Thymus (tissue), 14 donors: Measurements from ENCODE around the gene REG3A. TPM values are rescaled to one million over a fixed set of nuclear protein-coding genes. Genes with fewer than 3 reads are reported as not detected.

Experiments used
- DNase-seq, 9 donors: peaks; one replicate each; pipeline ENCODE4 v3.0.0-alpha.2; 2013; ENCODE audit warnings: low spot score in 9 of 9, low read depth in 6 of 9, missing footprints in 1 of 9
- H3K27ac ChIP-seq, 2 donors: one replicate each; pipeline ENCODE4 v1.5.1; 2013; ENCODE audit warnings: control low read depth in 1 of 2, low read depth in 1 of 2, low read length in 1 of 2, mild to moderate bottlenecking in 1 of 2, moderate library complexity in 1 of 2
- H3K27me3 ChIP-seq, 2 donors: one replicate each; pipeline ENCODE4 v1.5.1; 2013; ENCODE audit warnings: low read length in 1 of 2; ENCODE audit not compliant: control insufficient read depth in 2 of 2, insufficient read depth in 1 of 2
- H3K36me3 ChIP-seq, 2 donors: one replicate each; pipeline ENCODE4 v1.5.1; 2013; ENCODE audit warnings: low read length in 1 of 2, mild to moderate bottlenecking in 1 of 2, moderate library complexity in 1 of 2; ENCODE audit not compliant: control insufficient read depth in 2 of 2, insufficient read depth in 2 of 2
- H3K4me1 ChIP-seq, 2 donors: one replicate each; pipeline ENCODE4 v1.5.1; 2013; ENCODE audit warnings: low read length in 2 of 2; ENCODE audit not compliant: control insufficient read depth in 2 of 2, insufficient read depth in 2 of 2
- H3K4me3 ChIP-seq, 2 donors: one replicate each; pipeline ENCODE4 v1.5.1; 2013; ENCODE audit warnings: low read length in 2 of 2, control low read depth in 1 of 2, mild to moderate bottlenecking in 1 of 2
- H3K9me3 ChIP-seq, 2 donors: one replicate each; pipeline ENCODE4 v1.5.1; 2013; ENCODE audit warnings: low read length in 1 of 2, mild to moderate bottlenecking in 1 of 2; ENCODE audit not compliant: control insufficient read depth in 2 of 2, insufficient read depth in 1 of 2
- WGBS: extraction: QIAGEN DNeasy Blood & Tissue Kit; methylation state at CpG from one replicate; pipeline ENCODE4 v1.1.7; 2013; 5-methylcytosine and 5-hydroxymethylcytosine counted together
- long read RNA-seq, 10 donors: transcript quantifications; one replicate each; lab custom pipeline, GENCODE V29; 2026
- polyA plus RNA-seq: library from polyadenylated mRNA; stranded (reverse); fragments of 200-250 nt; gene quantifications from one replicate; pipeline ENCODE4 v1.2.3, GENCODE V29; 2013
- total RNA-seq: library from RNA; stranded (reverse); fragments of 120-200 nt; gene quantifications from one replicate; pipeline ENCODE4 v1.2.4, GENCODE V29; 2013
- donor health status: healthy.

REG3A gene
- 0.05 TPM for total RNA-seq
- 0.82 TPM for polyA plus RNA-seq
- long read RNA-seq, donor 1: 0 reads
- long read RNA-seq, donor 2: 0 reads
- long read RNA-seq, donor 3: 0 reads
- long read RNA-seq, donor 4: 0 reads
- long read RNA-seq, donor 5: 0 reads
- long read RNA-seq, donor 6: 0 reads
- long read RNA-seq, donor 7: 0 reads
- long read RNA-seq, donor 8: 0 reads
- long read RNA-seq, donor 9: 0 reads
- long read RNA-seq, donor 10: 0 reads

DNA sequence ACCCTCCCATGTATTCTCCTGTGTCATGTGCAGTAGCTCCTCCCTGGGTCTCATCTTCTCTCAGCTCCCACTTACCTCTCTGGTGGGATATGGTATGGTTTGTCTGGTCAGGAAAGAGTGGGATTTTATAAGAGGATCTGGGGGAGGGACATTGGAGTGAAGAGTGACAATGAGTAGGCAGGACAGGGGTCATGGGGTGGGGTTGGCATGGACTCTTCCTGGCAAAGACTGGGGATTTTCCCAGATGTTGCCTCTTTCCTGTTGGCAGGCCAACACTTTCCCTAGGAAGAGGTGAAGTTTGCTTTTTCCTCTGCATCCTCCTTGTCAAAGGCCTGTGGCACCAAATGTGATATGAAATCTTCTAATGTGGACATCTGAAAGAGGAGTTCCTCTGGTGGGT, at the start of gene REG3A:
Gene REG3A, minus strand, starts transcription at position 101 of the 400 bp plus-strand sequence. CDS start 348 bp downstream, outside the sequence.
- no peak for DNase-seq
- Histone ChIP-seq H3K27ac (no peak within 1 kb of the TSS), H3K9me3 (peaks cover 0 to 12% of the 10 kb centered on the region in 2 donors), H3K27me3 (no peaks in the 10 kb centered on the region), H3K4me3 (no peak within 1 kb of the TSS), H3K4me1 (no peaks in the 10 kb centered on the region), H3K36me3 (no peaks in the 10 kb centered on the region)

DNA sequence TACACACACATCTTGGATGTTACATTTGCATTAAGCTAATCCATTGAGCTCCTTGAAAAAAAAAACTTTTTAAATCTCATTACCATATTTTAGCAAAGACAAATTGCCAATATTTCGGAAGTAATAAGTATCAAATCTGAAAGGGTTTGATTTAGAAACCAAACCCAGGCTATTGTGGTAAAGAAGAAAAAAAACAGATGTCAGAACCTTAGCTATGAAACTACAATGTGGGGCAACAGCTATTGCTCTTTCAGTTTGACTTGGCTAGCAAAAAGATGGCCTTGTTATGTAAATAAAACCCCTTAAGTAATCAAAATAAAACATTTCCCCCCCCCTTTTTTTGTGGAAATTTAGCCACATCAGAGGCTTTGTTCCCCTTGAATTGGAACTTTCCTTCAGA, 41.2 kb upstream of the REG3A start:
- 88% methylated on average over 1 of the region's 1 CpG for WGBS
- no peaks in the 10 kb centered on the region for H3K36me3 ChIP-seq
- H3K4me1 ChIP-seq: no peaks in the 10 kb centered on the region
- H3K4me3 ChIP-seq: no peak overlapping the region
- no peak overlapping the region for H3K27ac ChIP-seq
- no peak for DNase-seq
- no peaks in the 10 kb centered on the region for H3K9me3 ChIP-seq
- no peaks in the 10 kb centered on the region for H3K27me3 ChIP-seq

DNA sequence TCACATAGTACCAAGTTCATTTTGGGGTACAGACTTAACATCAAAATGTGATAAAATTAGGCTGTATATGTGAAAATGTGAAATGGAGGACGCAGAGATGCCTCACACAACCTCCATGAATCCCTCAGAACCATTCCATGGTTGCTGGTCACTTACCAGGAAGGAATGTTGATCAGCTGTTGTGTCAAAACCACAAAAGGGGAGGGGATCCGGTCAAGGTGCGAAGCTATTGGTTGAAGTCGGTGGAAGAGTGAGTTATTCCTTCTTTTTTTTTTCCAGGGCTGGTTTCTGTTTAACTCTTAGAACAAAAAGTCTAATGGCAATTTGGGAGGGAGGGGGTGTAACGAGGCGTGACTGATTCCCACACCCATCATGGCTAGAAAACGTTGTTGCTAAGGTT, 32.3 kb upstream of the REG3A start:
- Histone ChIP-seq H3K9me3 (no peaks in the 10 kb centered on the region), H3K27me3 (no peaks in the 10 kb centered on the region), H3K27ac (no peak overlapping the region), H3K36me3 (no peaks in the 10 kb centered on the region), H3K4me3 (no peak overlapping the region), H3K4me1 (no peaks in the 10 kb centered on the region)
- no peak for DNase-seq
- 89% methylated on average over 7 of the region's 7 CpGs for WGBS

GRCh38 chr2:79191081-79191480, 31.5 kb upstream of the REG3A start:
- no peak for DNase-seq
- no peaks in the 10 kb centered on the region for H3K36me3 ChIP-seq
- no peaks in the 10 kb centered on the region for H3K9me3 ChIP-seq
- H3K27ac ChIP-seq: no peak overlapping the region
- no peak overlapping the region for H3K4me3 ChIP-seq
- H3K27me3 ChIP-seq: no peaks in the 10 kb centered on the region
- H3K4me1 ChIP-seq: no peaks in the 10 kb centered on the region
- 84% methylated on average over 1 of the region's 1 CpG for WGBS

GRCh38 chr2:79189465-79189864, 29.9 kb upstream of the REG3A start:
- DNase-seq: no peak
- H3K27me3 ChIP-seq: no peaks in the 10 kb centered on the region

GRCh38 chr2:79181617-79182016, 22.1 kb upstream of the REG3A start:
- whole genome bisulfite sequencing: 97% methylated on average over 2 of the region's 2 CpGs

More at GRCh38 chr2:79189465-79189864, 29.9 kb upstream of the REG3A start:
- no peaks in the 10 kb centered on the region for H3K36me3 ChIP-seq
- no peak overlapping the region for H3K27ac ChIP-seq
- 74% methylated on average over 3 of the region's 3 CpGs for WGBS
- no peaks in the 10 kb centered on the region for H3K4me1 ChIP-seq
- no peak overlapping the region for H3K4me3 ChIP-seq
- H3K9me3 ChIP-seq: no peaks in the 10 kb centered on the region

DNA sequence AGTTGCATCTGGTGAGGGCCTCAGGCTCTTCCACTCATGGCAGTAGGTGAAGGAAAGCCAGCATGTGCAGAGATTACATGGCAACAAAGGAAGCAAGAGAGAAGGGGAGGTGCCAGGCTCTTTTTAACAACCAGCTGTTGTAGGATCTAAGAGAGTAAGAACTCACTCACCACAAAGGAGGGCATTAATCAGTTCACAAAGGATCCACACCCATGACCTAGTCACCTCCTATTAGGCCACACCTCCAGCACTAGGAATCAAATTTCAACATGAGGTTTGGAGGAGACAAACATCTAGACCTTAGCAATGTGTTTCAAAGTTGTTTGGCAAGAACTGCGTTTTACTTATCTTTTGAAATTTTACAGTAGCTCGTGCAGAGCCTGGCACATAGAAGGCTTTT, 20.5 kb upstream of the REG3A start:
- no peaks in the 10 kb centered on the region for H3K9me3 ChIP-seq
- 93% methylated on average over 2 of the region's 2 CpGs for WGBS
- H3K27ac ChIP-seq: no peak overlapping the region

More at GRCh38 chr2:79181617-79182016, 22.1 kb upstream of the REG3A start:
- Histone ChIP-seq H3K4me3 (no peak overlapping the region), H3K27ac (no peak overlapping the region), H3K4me1 (no peaks in the 10 kb centered on the region), H3K9me3 (no peaks in the 10 kb centered on the region), H3K36me3 (no peaks in the 10 kb centered on the region), H3K27me3 (no peaks in the 10 kb centered on the region)
- no peak for DNase-seq

GRCh38 chr2:79179036-79179435, 19.5 kb upstream of the REG3A start:
- H3K27me3 ChIP-seq: no peaks in the 10 kb centered on the region
- H3K36me3 ChIP-seq: no peaks in the 10 kb centered on the region
- H3K9me3 ChIP-seq: no peaks in the 10 kb centered on the region
- DNase-seq: no peak
- 85% methylated on average over 4 of the region's 4 CpGs for WGBS
- no peak overlapping the region for H3K27ac ChIP-seq
- H3K4me3 ChIP-seq: no peak overlapping the region
- no peaks in the 10 kb centered on the region for H3K4me1 ChIP-seq

More for the DNA sequence above, 20.5 kb upstream of the REG3A start:
- no peak for DNase-seq
- H3K36me3 ChIP-seq: no peaks in the 10 kb centered on the region
- no peaks in the 10 kb centered on the region for H3K27me3 ChIP-seq
- no peaks in the 10 kb centered on the region for H3K4me1 ChIP-seq
- no peak overlapping the region for H3K4me3 ChIP-seq

GRCh38 chr2:79178076-79178674, 18.6 kb upstream of the REG3A start:
- no peak for DNase-seq
- Histone ChIP-seq H3K27me3 (no peaks in the 10 kb centered on the region), H3K9me3 (no peaks in the 10 kb centered on the region), H3K27ac (no peak overlapping the region), H3K4me3 (no peak overlapping the region), H3K4me1 (no peaks in the 10 kb centered on the region), H3K36me3 (no peaks in the 10 kb centered on the region)
- 89% methylated on average over 6 of the region's 6 CpGs for WGBS
